Ovary (tissue), 3 donors: Measurements from ENCODE around the gene DUX4.
"Not testable (repeated sequence)": the region's sequence is repeated elsewhere in the genome, so short reads cannot be mapped to it uniquely, and the experiment has no call there.

Source experiments
- CTCF ChIP-seq, 3 donors: fragments of 450-650 bp in 2 of 3; fragments of 200-600 bp in 1 of 3; IDR thresholded peaks; one replicate each; pipeline versions ENCODE4 v1.5.1 to v1.8.0; 2016 to 2022; ENCODE audit warnings: antibody characterized with exemption in 3 of 3, mild to moderate bottlenecking in 1 of 3
- EP300 ChIP-seq: sonication (generic); formaldehyde crosslinking; IDR thresholded peaks from one replicate; pipeline ENCODE4 v1.6.1; 2017; ENCODE audit warnings: antibody characterized with exemption
- POLR2A ChIP-seq: fragments of 450-650 bp; IDR thresholded peaks from one replicate; pipeline ENCODE4 v1.6.1; 2017; ENCODE audit warnings: antibody characterized with exemption, mild to moderate bottlenecking, moderate library complexity
- donor health status: DM: no; HTN: no; CAD: no.

- not testable (repeated sequence) for TF ChIP-seq CTCF (IDR thresholded peaks at IDR 0.05); EP300; POLR2A
These were observed 4.4 kb downstream of the DUX4 start for GRCh38 chr4:190177727-190178605.
